ENCODE measurements around the gene PCDHA1. TPM values are rescaled to one million over a fixed set of nuclear protein-coding genes. Genes with fewer than 3 reads are reported as not detected.
"Not testable (repeated sequence)": the region's sequence is repeated elsewhere in the genome, so short reads cannot be mapped to it uniquely, and the experiment has no call there.

The PCDHA1 gene
- polyA plus RNA-seq, 1 of the 3 experiments (the other 2 are of a cell fraction): 0.16 TPM

GRCh38 chr5:140829511-140830501 lies 43.9 kb downstream of the PCDHA1 start:
- H3K79me2 ChIP-seq (ENCODE audit: insufficient read depth); POLR2A ChIA-PET; H3K27ac ChIP-seq (ENCODE audit: low read depth in 2 of 2, low read length in 1 of 2); H3K9me3 ChIP-seq; H3K36me3 ChIP-seq (replicated peaks in 1 of 2; ENCODE audit: control insufficient read depth in 1 of 2, insufficient read depth in 2 of 2, low read length in 1 of 2); H3K27me3 ChIP-seq (ENCODE audit: insufficient read depth); H2AFZ ChIP-seq (ENCODE audit: low read depth); H3K9me2 ChIP-seq; H3F3A ChIP-seq (replicated peaks; ENCODE audit: insufficient read depth); DNase-seq; H3K9ac ChIP-seq; H4K20me1 ChIP-seq (ENCODE audit: insufficient read depth); H3K4me3 ChIP-seq (ENCODE audit: low read depth in 2 of 2, low read length in 1 of 2); H3K4me2 ChIP-seq; H3K4me1 ChIP-seq (ENCODE audit: control insufficient read depth in 1 of 2, insufficient read depth in 2 of 2, low read depth in 1 of 2, low read length in 1 of 2): not testable (repeated sequence)
- CTCF ChIA-PET: interaction anchor here (1.4 kb wide), 1 partner anchor 12 kb away, joined by 5 read pairs; no protein-coding TSS in a partner anchor
- WGBS (ENCODE audit: low lambda C conversion rate): 89% methylated on average over 66 of the region's 106 CpGs

GRCh38 chr5:140833993-140834392 lies 48.1 kb downstream of the PCDHA1 start, which contains the start of gene PCDHA7:
PCDHA7 (plus strand) TSS chr5:140834269; CDS start chr5:140834384, 115 bp downstream.
- CTCF ChIA-PET: no interaction called here
- H2AFZ ChIP-seq (ENCODE audit: low read depth): no peak within 1 kb of the TSS

GRCh38 chr5:140834439-140835008 lies 48.6 kb downstream of the PCDHA1 start:
- H3K4me2 ChIP-seq, DNase-seq, POLR2A ChIA-PET: not testable (repeated sequence)

More at GRCh38 chr5:140833993-140834392, 48.1 kb downstream of the PCDHA1 start, which contains the start of gene PCDHA7:
- H3K4me3 ChIP-seq (ENCODE audit: low read depth in 2 of 2, low read length in 1 of 2): no peak within 1 kb of the TSS
- POLR2A ChIA-PET: no interaction called here
- H3K79me2 ChIP-seq (ENCODE audit: insufficient read depth): no peaks in the 10 kb centered on the region
- H3F3A ChIP-seq (replicated peaks; ENCODE audit: insufficient read depth): no peaks in the 10 kb centered on the region
- H3K9ac ChIP-seq: no peak within 1 kb of the TSS
- H3K27me3 ChIP-seq (ENCODE audit: insufficient read depth): no peaks in the 10 kb centered on the region
- H3K9me3 ChIP-seq: no peaks in the 10 kb centered on the region
- no peak for DNase-seq
- no peak within 1 kb of the TSS for H3K4me2 ChIP-seq
- 39% methylated on average over 8 of the region's 8 CpGs for WGBS (ENCODE audit: low lambda C conversion rate)
- H3K36me3 ChIP-seq (replicated peaks in 1 of 2; ENCODE audit: control insufficient read depth in 1 of 2, insufficient read depth in 2 of 2, low read length in 1 of 2): no peaks in the 10 kb centered on the region
- TF ChIP-seq RCOR1 (IDR thresholded peaks at IDR 0.05; ENCODE audit: low read length) (no peak), CTCF (IDR thresholded peaks at IDR 0.05) (no peak), FOXJ3 (CRISPR knock-in tag; IDR thresholded peaks at IDR 0.05) (no peak), PBX3 (IDR thresholded peaks at IDR 0.05) (no peak)
- no peak within 1 kb of the TSS for H3K27ac ChIP-seq (ENCODE audit: low read depth in 2 of 2, low read length in 1 of 2)
- H3K4me1 ChIP-seq (ENCODE audit: control insufficient read depth in 1 of 2, insufficient read depth in 2 of 2, low read depth in 1 of 2, low read length in 1 of 2): no peaks in the 10 kb centered on the region
- no peaks in the 10 kb centered on the region for H3K9me2 ChIP-seq
- no peaks in the 10 kb centered on the region for H4K20me1 ChIP-seq (ENCODE audit: insufficient read depth)

More at GRCh38 chr5:140834439-140835008, 48.6 kb downstream of the PCDHA1 start:
- H3K27me3 ChIP-seq (ENCODE audit: insufficient read depth); CTCF ChIA-PET; H3K79me2 ChIP-seq (ENCODE audit: insufficient read depth); H3K9me3 ChIP-seq; H2AFZ ChIP-seq (ENCODE audit: low read depth); H3K9ac ChIP-seq; H3K4me1 ChIP-seq (ENCODE audit: control insufficient read depth in 1 of 2, insufficient read depth in 2 of 2, low read depth in 1 of 2, low read length in 1 of 2); H3K9me2 ChIP-seq; H4K20me1 ChIP-seq (ENCODE audit: insufficient read depth); H3K27ac ChIP-seq (ENCODE audit: low read depth in 2 of 2, low read length in 1 of 2); H3K4me3 ChIP-seq (ENCODE audit: low read depth in 2 of 2, low read length in 1 of 2); H3K36me3 ChIP-seq (replicated peaks in 1 of 2; ENCODE audit: control insufficient read depth in 1 of 2, insufficient read depth in 2 of 2, low read length in 1 of 2); H3F3A ChIP-seq (replicated peaks; ENCODE audit: insufficient read depth): not testable (repeated sequence)
- 87% methylated on average over 25 of the region's 38 CpGs for WGBS (ENCODE audit: low lambda C conversion rate)
